Natural killer cell (primary cell): Measurements from ENCODE around the gene ICOSLG. TPM values are rescaled to one million over a fixed set of nuclear protein-coding genes. Genes with fewer than 3 reads are reported as not detected.
A peak's percentile ranks its signal among the peaks of the same experiment; 100 is the strongest.
"Not testable (repeated sequence)": the region's sequence is repeated elsewhere in the genome, so short reads cannot be mapped to it uniquely, and the experiment has no call there.

ENCODE experiments used
- ATAC-seq, 3 donors: fragments of 150-1000 bp in 2 of 3; fragments of 200-7000 bp in 1 of 3; cut with Tn5 transposase; 1 replicate in 1 of 3; 2 replicates in 2 of 3; pipeline ENCODE4 v1.10.0; 2021; ENCODE audit warnings: mild to moderate bottlenecking in 2 of 3, moderate library complexity in 2 of 3
- DNase-seq, 2 donors: peaks; one replicate each; pipeline versions ENCODE4 v3.0.0 to v3.0.0-alpha.2; 2013 to 2021; ENCODE audit warnings: mixed read lengths in 1 of 2
- H3K27ac ChIP-seq: one replicate; pipeline ENCODE4 v1.5.1; 2013; ENCODE audit warnings: mild to moderate bottlenecking, low read length
- H3K27me3 ChIP-seq: one replicate; pipeline ENCODE4 v1.6.1; 2013; ENCODE audit warnings: low read length; ENCODE audit not compliant: control insufficient read depth, insufficient read depth
- H3K36me3 ChIP-seq: one replicate; pipeline ENCODE4 v1.6.1; 2013; ENCODE audit warnings: low read length; ENCODE audit not compliant: control insufficient read depth, insufficient read depth
- H3K4me1 ChIP-seq: one replicate; pipeline ENCODE4 v1.6.1; 2013; ENCODE audit warnings: low read length; ENCODE audit not compliant: control insufficient read depth, insufficient read depth
- H3K4me3 ChIP-seq: one replicate; pipeline ENCODE4 v1.5.1; 2013; ENCODE audit warnings: low read length
- H3K9me3 ChIP-seq: one replicate; pipeline ENCODE4 v1.6.1; 2013; ENCODE audit warnings: low read length; ENCODE audit not compliant: control insufficient read depth, insufficient read depth
- H3K27ac Mint-ChIP-seq, 2 donors: one replicate each; pipeline ENCODE4 v1.8.0; 2022; ENCODE audit warnings: mild to moderate bottlenecking in 2 of 2, mixed read lengths in 2 of 2, moderate library complexity in 1 of 2
- H3K27me3 Mint-ChIP-seq, 2 donors: one replicate each; pipeline ENCODE4 v1.8.0; 2022; ENCODE audit warnings: low read depth in 2 of 2, mixed read lengths in 2 of 2
- H3K36me3 Mint-ChIP-seq: one replicate; pipeline ENCODE4 v1.8.0; 2022; ENCODE audit warnings: mixed read lengths
- H3K4me1 Mint-ChIP-seq, 2 donors: one replicate each; pipeline ENCODE4 v1.8.0; 2022; ENCODE audit warnings: mixed read lengths in 2 of 2
- H3K4me3 Mint-ChIP-seq: one replicate; pipeline ENCODE4 v1.8.0; 2022; ENCODE audit warnings: mild to moderate bottlenecking, moderate library complexity, mixed read lengths
- H3K9me3 Mint-ChIP-seq, 2 donors: one replicate each; pipeline ENCODE4 v1.8.0; 2022; ENCODE audit warnings: mixed read lengths in 2 of 2
- CTCF ChIP-seq: fragments of 200-600 bp; IDR thresholded peaks from one replicate; pipeline ENCODE4 v1.8.0; 2022; ENCODE audit warnings: antibody characterized with exemption
- WGBS: methylation state at CpG from one replicate; pipeline ENCODE4 v1.1.7; 2013; ENCODE audit warnings: missing lambda C conversion rate; ENCODE audit not compliant: insufficient coverage; 5-methylcytosine and 5-hydroxymethylcytosine counted together
- intact Hi-C: fragments of 100-400 bp; cut with micrococcal nuclease; formaldehyde crosslinking; loops from one replicate; pipeline ENCODE4 v1.14.2; 2022
- total RNA-seq, 4 donors: library from RNA; stranded (reverse); fragments of 120-200 nt in 1 of 4; gene quantifications; one replicate each; pipeline versions ENCODE4 v1.2.3 to v1.2.4, GENCODE V29; 2013 to 2022

Gene ICOSLG
- 1 to 10 TPM; 1.7 to 4.5 (median 2.9) TPM for total RNA-seq
- total RNA-seq (2013): 4.9 TPM

- ATAC-seq: peak; percentile 55 to 70 (median 67)
- H3K9me3 Mint-ChIP-seq, DNase-seq, H3K4me1 ChIP-seq, intact Hi-C loops, H3K36me3 Mint-ChIP-seq, H3K4me3 Mint-ChIP-seq, H3K27me3 ChIP-seq, H3K9me3 ChIP-seq, H3K27ac Mint-ChIP-seq, H3K27ac ChIP-seq, H3K4me3 ChIP-seq, H3K27me3 Mint-ChIP-seq, H3K36me3 ChIP-seq, H3K4me1 Mint-ChIP-seq: not testable (repeated sequence)
- no CpG with 5 or more reads among the region's 53 CpGs for WGBS
Measured at GRCh38 chr21:44240842-44241241, at the start of gene ICOSLG. Gene ICOSLG (minus strand): TSS chr21:44240943. CDS start chr21:44240817, 126 bp downstream.

GRCh38 chr21:44289381-44290010 lies 48.8 kb upstream of the ICOSLG start:
- Mint-ChIP-seq H3K36me3 (no peaks in the 10 kb centered on the region), H3K27me3 (peaks cover 0 to 3% of the 10 kb centered on the region in 2 donors), H3K27ac (no peak overlapping the region), H3K9me3 (no peaks in the 10 kb centered on the region), H3K4me1 (no peaks in the 10 kb centered on the region), H3K4me3 (no peak overlapping the region)
- TF ChIP-seq CTCF: no peak
- Histone ChIP-seq H3K9me3 (no peaks in the 10 kb centered on the region), H3K4me3 (no peak overlapping the region), H3K27me3 (no peaks in the 10 kb centered on the region), H3K27ac (no peak overlapping the region), H3K4me1 (peaks cover 8% of the 10 kb centered on the region), H3K36me3 (no peaks in the 10 kb centered on the region)
- intact Hi-C loops: no loop called here
- DNase-seq (no peak), ATAC-seq (no peak)
- 93% methylated on average over 24 of the region's 24 CpGs for WGBS

- no peak for DNase-seq
- no peak for ATAC-seq
- Histone ChIP-seq H3K4me3 (no peak overlapping the region), H3K9me3 (no peaks in the 10 kb centered on the region), H3K27me3 (no peaks in the 10 kb centered on the region), H3K36me3 (no peaks in the 10 kb centered on the region), H3K4me1 (peaks cover 2% of the 10 kb centered on the region), H3K27ac (no peak overlapping the region)
- Mint-ChIP-seq H3K27me3 (peaks cover 0 to 3% of the 10 kb centered on the region in 2 donors), H3K4me1 (no peaks in the 10 kb centered on the region), H3K36me3 (no peaks in the 10 kb centered on the region), H3K4me3 (no peak overlapping the region), H3K9me3 (no peaks in the 10 kb centered on the region), H3K27ac (no peak overlapping the region)
- intact Hi-C loops: no loop called here
- WGBS: 92% methylated on average over 23 of the region's 23 CpGs
- no peak for TF ChIP-seq CTCF
Measured at GRCh38 chr21:44288251-44289110, 47.7 kb upstream of the ICOSLG start.
